Liver (tissue), 9 donors: ENCODE measurements around the gene PKD1. TPM values are rescaled to one million over a fixed set of nuclear protein-coding genes. Genes with fewer than 3 reads are reported as not detected.

ENCODE experiments used
- DNase-seq: peaks from one replicate; pipeline ENCODE4 v3.0.0-alpha.2; 2017; ENCODE audit warnings: low spot score
- H3K27ac ChIP-seq, 2 donors: one replicate each; pipeline ENCODE4 v1.7.0; 2013; ENCODE audit warnings: inconsistent platforms in 2 of 2, low read length in 2 of 2, control low read depth in 1 of 2, low read depth in 1 of 2, mild to moderate bottlenecking in 1 of 2
- H3K27me3 ChIP-seq, 4 donors: one replicate each; pipeline versions ENCODE4 v1.6.1 to v1.7.0; 2013; ENCODE audit warnings: low read length in 3 of 4, inconsistent platforms in 1 of 4, mild to moderate bottlenecking in 1 of 4, moderate library complexity in 1 of 4; ENCODE audit not compliant: control insufficient read depth in 4 of 4, insufficient read depth in 4 of 4
- H3K36me3 ChIP-seq, 4 donors: one replicate each; pipeline versions ENCODE4 v1.6.1 to v1.7.0; 2013; ENCODE audit warnings: low read length in 3 of 4, mild to moderate bottlenecking in 3 of 4, low read depth in 1 of 4, moderate library complexity in 1 of 4; ENCODE audit not compliant: control insufficient read depth in 4 of 4, insufficient read depth in 3 of 4
- H3K4me1 ChIP-seq, 4 donors: one replicate each; pipeline versions ENCODE4 v1.6.1 to v1.7.0; 2013; ENCODE audit warnings: low read length in 3 of 4, mild to moderate bottlenecking in 3 of 4, moderate library complexity in 1 of 4; ENCODE audit not compliant: control insufficient read depth in 4 of 4, insufficient read depth in 4 of 4
- H3K4me3 ChIP-seq, 3 donors: one replicate each; pipeline versions ENCODE4 v1.6.1 to v1.7.0; 2013; ENCODE audit warnings: low read length in 3 of 3, control low read depth in 1 of 3, low read depth in 1 of 3, mild to moderate bottlenecking in 1 of 3
- H3K9ac ChIP-seq, 2 donors: one replicate each; pipeline ENCODE4 v1.7.0; 2013; ENCODE audit warnings: low read length in 2 of 2, mild to moderate bottlenecking in 2 of 2, moderate library complexity in 2 of 2, control low read depth in 1 of 2, low read depth in 1 of 2
- H3K9me3 ChIP-seq, 4 donors: one replicate each; pipeline versions ENCODE4 v1.6.1 to v1.7.0; 2013; ENCODE audit warnings: low read length in 3 of 4; ENCODE audit not compliant: control insufficient read depth in 4 of 4
- ATF3 ChIP-seq: IDR thresholded peaks from 2 replicates; pipeline ENCODE4 v1.6.1; 2016; ENCODE audit warnings: antibody characterized with exemption
- EGR1 ChIP-seq, 2 donors: IDR thresholded peaks; 2 replicates each; pipeline ENCODE4 v1.6.1; 2016 to 2018; ENCODE audit warnings: antibody characterized with exemption in 2 of 2, low read depth in 2 of 2
- HNF4A ChIP-seq, 2 donors: conservative IDR thresholded peaks; 2 replicates each; pipeline ENCODE4 v1.6.1; 2016; ENCODE audit warnings: antibody characterized with exemption in 2 of 2, mild to moderate bottlenecking in 2 of 2
- MAX ChIP-seq: IDR thresholded peaks from 2 replicates; pipeline ENCODE4 v1.6.1; 2016; ENCODE audit warnings: antibody characterized with exemption
- NR2F2 ChIP-seq: IDR thresholded peaks from 2 replicates; pipeline ENCODE4 v1.6.1; 2016; ENCODE audit warnings: antibody characterized with exemption
- RAD21 ChIP-seq, 2 donors: IDR thresholded peaks; 2 replicates each; pipeline ENCODE4 v1.6.1; 2016; ENCODE audit warnings: antibody characterized with exemption in 2 of 2, mild to moderate bottlenecking in 2 of 2
- REST ChIP-seq: IDR thresholded peaks from 2 replicates; pipeline ENCODE4 v1.6.1; 2016; ENCODE audit warnings: antibody characterized with exemption, mild to moderate bottlenecking
- RXRA ChIP-seq, 2 donors: IDR thresholded peaks; 2 replicates each; pipeline ENCODE4 v1.6.1; 2017 to 2018; ENCODE audit warnings: antibody characterized with exemption in 2 of 2, mild to moderate bottlenecking in 1 of 2
- SP1 ChIP-seq: IDR thresholded peaks from 2 replicates; pipeline ENCODE4 v1.6.1; 2018; ENCODE audit warnings: antibody characterized with exemption, mild to moderate bottlenecking
- TAF1 ChIP-seq: conservative IDR thresholded peaks from 2 replicates; pipeline ENCODE4 v1.6.1; 2016; ENCODE audit warnings: antibody characterized with exemption, mild to moderate bottlenecking
- YY1 ChIP-seq: IDR thresholded peaks from 2 replicates; pipeline ENCODE4 v1.6.1; 2016; ENCODE audit warnings: antibody characterized with exemption, mild to moderate bottlenecking
- ZBTB33 ChIP-seq: IDR thresholded peaks from 2 replicates; pipeline ENCODE4 v1.6.1; 2016; ENCODE audit warnings: antibody characterized with exemption
- WGBS: extraction: QIAGEN DNeasy Blood & Tissue Kit; methylation state at CpG from one replicate; pipeline ENCODE4 v1.1.7; 2013; 5-methylcytosine and 5-hydroxymethylcytosine counted together
- polyA plus RNA-seq, 2 donors: library from polyadenylated mRNA; stranded (reverse) in 1 of 2; unstranded in 1 of 2; fragments of 200-250 nt in 1 of 2; fragments of >200 nt in 1 of 2; fragmentation: Nextera tagmentation in 1 of 2; extraction: Ambion mirVana in 1 of 2; gene quantifications; one replicate each; pipeline versions ENCODE4 v1.2.1 to v1.2.3, GENCODE V29; 2013 to 2015
- total RNA-seq, 2 donors: library from RNA; depleted of rRNA; stranded (reverse); fragments of >200 nt; gene quantifications; one replicate each; pipeline ENCODE4 v1.2.3, GENCODE V29; 2014
- donor health status: healthy.
- donor health status: healthy.
- donor health status: healthy.
- donor health status: healthy.
- donor health status: healthy.

The PKD1 gene
- total and polyA plus RNA-seq, 4 donors, result 8.0 to 58.4 (median 25.6) TPM

GRCh38 chr16:2046893-2047329 lies 88.8 kb downstream of the PKD1 start:
- no peaks in the 10 kb centered on the region for H3K9me3 ChIP-seq
- TF ChIP-seq ATF3, result no peak
- no peak for TF ChIP-seq MAX
- TF ChIP-seq HNF4A (conservative IDR thresholded peaks at IDR 0.05), result peak; percentile 8 to 28
- TF ChIP-seq NR2F2, result peak; percentile 70
- TF ChIP-seq YY1, result no peak
- peak; percentile 17 to 51 for TF ChIP-seq RAD21 (IDR thresholded peaks at IDR 0.05)
- TF ChIP-seq SP1, result peak; percentile 62
- peak; percentile 32 for TF ChIP-seq TAF1
- no peak for TF ChIP-seq RXRA (IDR thresholded peaks at IDR 0.05)
- H3K36me3 ChIP-seq, result peaks cover 0 to 6% (median 4%) of the 10 kb centered on the region in 4 donors
- peak overlapping the region; percentile 65 to 97 (median 89) for H3K4me3 ChIP-seq
- DNase-seq, result no peak
- WGBS, result 13% methylated on average over 8 of the region's 8 CpGs
- no peaks in the 10 kb centered on the region for H3K27me3 ChIP-seq
- H3K27ac ChIP-seq, result peak overlapping the region; percentile 59 to 84
- H3K4me1 ChIP-seq, result peaks cover 9 to 50% (median 34%) of the 10 kb centered on the region in 4 donors
- peak overlapping the region; percentile 40 to 65 for H3K9ac ChIP-seq

- no peak for TF ChIP-seq ATF3
- no peak overlapping the region for H3K9ac ChIP-seq
- no peak for DNase-seq
Measured at GRCh38 chr16:2045965-2046892, 89.5 kb downstream of the PKD1 start.

GRCh38 chr16:2044541-2044940 lies 91.2 kb downstream of the PKD1 start:
- Histone ChIP-seq H3K4me3 (no peak overlapping the region), H3K9ac (no peak overlapping the region), H3K4me1 (peaks cover 25 to 73% (median 55%) of the 10 kb centered on the region in 4 donors), H3K27ac (no peak overlapping the region), H3K9me3 (no peaks in the 10 kb centered on the region), H3K27me3 (no peaks in the 10 kb centered on the region), H3K36me3 (peaks cover 0 to 2% (median 0%) of the 10 kb centered on the region in 4 donors)
- DNase-seq, result no peak
- WGBS, result 87% methylated on average over 22 of the region's 22 CpGs
- no peak for TF ChIP-seq REST
- no peak for TF ChIP-seq ZBTB33
- TF ChIP-seq EGR1 (IDR thresholded peaks at IDR 0.05; ENCODE audit: low read depth in 2 of 2), result no peak
- no peak for TF ChIP-seq MAX

More at GRCh38 chr16:2045965-2046892, 89.5 kb downstream of the PKD1 start:
- Histone ChIP-seq H3K27me3 (no peaks in the 10 kb centered on the region), H3K9me3 (no peaks in the 10 kb centered on the region), H3K4me3 (no peak overlapping the region), H3K36me3 (peaks cover 0 to 4% (median 2%) of the 10 kb centered on the region in 4 donors), H3K4me1 (peaks cover 14 to 56% (median 41%) of the 10 kb centered on the region in 4 donors), H3K27ac (peak overlapping the region in 1 of 2 donors; percentile 84)
- WGBS, result 86% methylated on average over 21 of the region's 21 CpGs
